ENCODE data around the gene ASIC3.

ASIC3 gene

DNA sequence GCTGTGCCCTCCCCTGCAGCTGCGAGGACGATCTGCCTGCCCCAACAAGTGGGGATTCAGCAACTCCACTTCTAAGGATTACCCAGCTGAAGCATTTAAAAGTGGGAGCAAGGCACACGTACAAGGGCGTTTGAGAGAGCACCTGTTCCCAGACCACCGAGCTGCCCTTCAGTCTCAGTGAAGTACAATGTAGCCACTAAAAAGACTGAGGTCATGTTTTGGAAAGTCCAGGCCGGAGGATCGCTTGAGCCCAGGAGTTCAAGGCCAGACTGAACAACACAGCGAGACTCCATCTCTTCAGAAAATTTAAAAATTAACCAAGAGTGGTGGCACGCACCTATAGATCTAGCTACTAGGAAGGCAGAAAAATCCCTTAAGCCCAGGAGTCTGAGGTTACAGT is 42.8 kb upstream of the ASIC3 start:
- DNase-seq (ENCODE audit: low spot score) = no peak
- TF ChIP-seq, protein P1, sequence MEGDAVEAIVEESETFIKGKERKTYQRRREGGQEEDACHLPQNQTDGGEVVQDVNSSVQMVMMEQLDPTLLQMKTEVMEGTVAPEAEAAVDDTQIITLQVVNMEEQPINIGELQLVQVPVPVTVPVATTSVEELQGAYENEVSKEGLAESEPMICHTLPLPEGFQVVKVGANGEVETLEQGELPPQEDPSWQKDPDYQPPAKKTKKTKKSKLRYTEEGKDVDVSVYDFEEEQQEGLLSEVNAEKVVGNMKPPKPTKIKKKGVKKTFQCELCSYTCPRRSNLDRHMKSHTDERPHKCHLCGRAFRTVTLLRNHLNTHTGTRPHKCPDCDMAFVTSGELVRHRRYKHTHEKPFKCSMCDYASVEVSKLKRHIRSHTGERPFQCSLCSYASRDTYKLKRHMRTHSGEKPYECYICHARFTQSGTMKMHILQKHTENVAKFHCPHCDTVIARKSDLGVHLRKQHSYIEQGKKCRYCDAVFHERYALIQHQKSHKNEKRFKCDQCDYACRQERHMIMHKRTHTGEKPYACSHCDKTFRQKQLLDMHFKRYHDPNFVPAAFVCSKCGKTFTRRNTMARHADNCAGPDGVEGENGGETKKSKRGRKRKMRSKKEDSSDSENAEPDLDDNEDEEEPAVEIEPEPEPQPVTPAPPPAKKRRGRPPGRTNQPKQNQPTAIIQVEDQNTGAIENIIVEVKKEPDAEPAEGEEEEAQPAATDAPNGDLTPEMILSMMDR (IDR thresholded peaks at IDR 0.05) = no peak
- no peak overlapping the region for H3K4me3 ChIP-seq
- H3K27ac ChIP-seq = no peak overlapping the region

DNA sequence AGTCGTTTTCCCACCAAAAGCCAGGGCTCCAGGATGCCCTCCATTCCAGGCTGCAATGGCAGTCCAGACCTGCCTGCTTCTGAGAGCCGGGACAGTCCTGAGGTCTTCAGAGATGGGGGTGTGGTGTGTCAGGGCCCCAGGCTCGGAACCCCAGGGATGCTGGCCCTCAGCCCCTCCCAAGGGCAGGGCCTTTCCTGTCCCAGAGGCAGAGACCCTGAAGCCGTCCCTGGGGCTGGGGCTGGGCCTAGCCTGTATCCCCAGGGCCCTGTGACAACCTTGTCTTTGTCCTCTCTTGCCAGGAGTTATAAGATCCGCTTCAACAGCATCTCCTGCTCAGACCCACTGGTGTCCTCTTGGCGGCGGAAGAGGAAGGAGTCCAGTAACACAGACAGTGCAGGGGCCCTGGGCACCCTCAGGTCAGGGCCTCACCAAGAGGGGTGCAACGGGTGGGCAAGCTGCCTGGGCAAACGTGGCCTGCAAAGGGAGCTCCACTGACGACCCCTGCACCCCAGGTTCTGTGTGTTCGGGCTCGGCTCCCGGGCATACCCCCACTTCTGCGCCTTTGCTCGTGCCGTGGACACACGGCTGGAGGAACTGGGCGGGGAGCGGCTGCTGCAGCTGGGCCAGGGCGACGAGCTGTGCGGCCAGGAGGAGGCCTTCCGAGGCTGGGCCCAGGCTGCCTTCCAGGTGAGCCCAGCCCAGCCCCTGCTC is 41.6 kb upstream of the ASIC3 start:
- peak overlapping the region in 1 of 2 donors; percentile 7 for H3K27ac ChIP-seq
- TF ChIP-seq, protein P1 (IDR thresholded peaks at IDR 0.05) = no peak
- H3K4me3 ChIP-seq = no peak overlapping the region
- no peak for DNase-seq (ENCODE audit: low spot score)

DNA sequence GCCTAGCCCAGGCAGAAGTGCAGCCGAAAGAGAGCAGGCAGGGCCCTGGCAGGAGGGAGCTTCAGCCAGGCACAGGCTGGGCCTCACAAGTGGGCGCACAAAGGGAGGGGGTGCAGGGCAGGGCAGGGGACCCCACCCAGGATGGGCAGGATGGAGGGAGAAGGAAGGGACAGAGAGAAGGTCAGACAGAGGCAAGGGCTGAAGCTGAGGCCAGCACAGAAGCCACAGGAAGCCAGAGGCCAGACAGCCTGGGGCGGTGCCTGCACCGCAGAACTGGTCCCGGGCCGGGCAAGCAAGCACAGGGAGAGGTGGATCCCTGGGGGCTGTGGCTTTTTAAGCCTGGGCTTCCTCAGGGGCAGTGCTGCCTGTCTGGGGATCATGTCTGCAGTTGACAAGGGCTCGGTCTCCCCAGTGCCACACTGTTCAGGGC is 40.8 kb upstream of the ASIC3 start:
- TF ChIP-seq, protein P1 (IDR thresholded peaks at IDR 0.05) = no peak
- Histone ChIP-seq H3K27ac (peak overlapping the region in 1 of 2 donors; percentile 7), H3K4me3 (no peak overlapping the region)
- DNase-seq (ENCODE audit: low spot score) = no peak

DNA sequence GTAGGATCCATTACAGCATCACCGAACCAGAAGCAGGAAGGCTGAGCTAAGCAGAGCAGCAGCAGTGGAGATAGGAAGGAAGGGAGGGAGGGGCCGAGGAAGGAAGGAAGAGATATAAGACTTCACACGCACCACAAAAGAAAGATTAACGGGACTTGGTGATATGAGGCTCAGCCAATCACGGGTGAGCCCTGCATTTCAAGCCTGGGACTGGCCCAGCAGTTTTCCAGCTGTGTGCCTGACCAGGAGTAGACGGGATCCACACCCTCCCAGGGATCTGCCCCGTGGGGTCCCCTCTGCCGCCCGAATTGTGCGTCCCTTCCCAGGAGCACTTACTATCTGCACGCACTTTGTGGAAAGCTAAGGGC is 40.2 kb upstream of the ASIC3 start:
- TF ChIP-seq, protein P1 (IDR thresholded peaks at IDR 0.05) = no peak
- H3K27ac ChIP-seq = peak overlapping the region in 1 of 2 donors; percentile 37
- no peak for DNase-seq (ENCODE audit: low spot score)
- H3K4me3 ChIP-seq = peak overlapping the region; percentile 55

DNA sequence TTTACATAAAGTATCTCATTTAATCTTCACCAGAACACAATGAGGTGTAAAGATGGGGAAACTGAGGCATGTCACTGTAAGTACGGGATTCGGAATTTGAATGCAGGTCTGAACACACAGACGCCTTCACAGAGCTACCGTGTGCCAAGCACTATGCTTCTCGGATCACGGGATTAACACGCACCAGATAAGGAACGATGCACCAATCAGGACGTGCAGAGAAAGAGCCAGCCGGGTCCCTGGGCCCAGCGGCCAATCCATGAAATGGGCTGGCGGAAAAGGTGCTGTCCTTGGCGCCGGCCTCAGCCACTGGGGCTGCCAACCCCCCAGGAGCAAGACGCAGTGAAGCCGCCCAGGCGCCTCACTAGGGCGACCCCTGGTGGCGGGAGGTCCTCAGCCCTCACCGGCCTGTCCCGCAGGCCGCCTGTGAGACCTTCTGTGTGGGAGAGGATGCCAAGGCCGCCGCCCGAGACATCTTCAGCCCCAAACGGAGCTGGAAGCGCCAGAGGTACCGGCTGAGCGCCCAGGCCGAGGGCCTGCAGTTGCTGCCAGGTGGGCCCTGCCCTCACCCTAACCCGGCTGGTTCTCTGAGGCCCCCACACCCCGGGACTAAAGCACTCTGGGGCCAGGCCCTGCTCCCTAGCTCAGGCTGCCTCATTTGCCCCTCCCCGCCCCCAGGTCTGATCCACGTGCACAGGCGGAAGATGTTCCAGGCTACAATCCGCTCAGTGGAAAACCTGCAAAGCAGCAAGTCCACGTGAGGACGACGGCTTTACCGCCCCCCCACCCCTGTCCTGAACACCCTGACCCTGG is 39.6 kb upstream of the ASIC3 start:
- TF ChIP-seq, protein P1 (IDR thresholded peaks at IDR 0.05) = peak; percentile 50
- H3K27ac ChIP-seq = peak overlapping the region in 1 of 2 donors; percentile 37
- DNase-seq (ENCODE audit: low spot score) = no peak
- H3K4me3 ChIP-seq = peak overlapping the region; percentile 55

DNA sequence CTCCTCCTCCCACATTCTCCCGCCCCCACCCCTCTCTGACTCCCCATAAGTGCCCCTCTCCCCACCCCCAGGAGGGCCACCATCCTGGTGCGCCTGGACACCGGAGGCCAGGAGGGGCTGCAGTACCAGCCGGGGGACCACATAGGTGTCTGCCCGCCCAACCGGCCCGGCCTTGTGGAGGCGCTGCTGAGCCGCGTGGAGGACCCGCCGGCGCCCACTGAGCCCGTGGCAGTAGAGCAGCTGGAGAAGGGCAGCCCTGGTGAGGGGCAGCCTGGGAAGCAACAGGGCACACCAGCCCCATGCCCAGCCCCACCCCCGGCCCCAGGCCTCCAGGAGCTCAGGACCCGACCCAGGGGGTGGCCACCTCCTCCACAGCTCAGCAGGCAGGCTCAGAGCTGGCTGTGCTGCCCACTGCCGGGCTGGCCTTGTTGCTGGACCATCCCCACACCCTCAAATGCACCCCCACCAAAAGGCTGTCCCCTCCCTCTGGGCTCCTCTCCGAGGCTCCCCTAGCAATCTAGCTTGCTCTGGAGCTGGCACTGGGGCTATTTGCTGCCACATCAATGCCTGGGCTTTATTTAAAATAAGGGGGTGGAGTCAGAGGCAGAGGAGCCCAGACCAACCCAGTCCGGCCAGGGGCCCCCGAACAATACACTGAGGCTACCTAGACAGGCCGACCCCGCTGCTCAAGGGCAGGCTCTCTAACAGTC is 38.8 kb upstream of the ASIC3 start:
- no peak overlapping the region for H3K27ac ChIP-seq

More for the DNA sequence above, 38.8 kb upstream of the ASIC3 start:
- H3K4me3 ChIP-seq = no peak overlapping the region
- no peak for DNase-seq (ENCODE audit: low spot score)
- TF ChIP-seq, protein P1 (IDR thresholded peaks at IDR 0.05) = no peak

All from coronary artery (tissue), 2 donors.